ENCODE data around the gene RTN4RL1. TPM values are rescaled to one million over a fixed set of nuclear protein-coding genes. Genes with fewer than 3 reads are reported as not detected.

Gene RTN4RL1
- total and polyA plus RNA-seq, 2 of the 4 experiments (the other 2 are of a cell fraction): under 0.01 to 0.03 TPM

- Histone ChIP-seq H2AK9ac (replicated peaks; ENCODE audit: low read depth, low read length, poor library complexity) (peak overlapping the region; percentile 98), H4K5ac (ENCODE audit: low read depth, low read length) (peak overlapping the region; percentile 90), H3K4me1 (ENCODE audit: control insufficient read depth, insufficient read depth, low read length) (peaks cover 62% of the 10 kb centered on the region), H3K9ac (ENCODE audit: low read depth, low read length) (peak overlapping the region; percentile 45), H4K20me1 (ENCODE audit: insufficient read depth, low read length) (no peaks in the 10 kb centered on the region), H3K18ac (ENCODE audit: low read depth, low read length) (peak overlapping the region; percentile 93), H3K36me3 (ENCODE audit: control insufficient read depth, insufficient read depth, low read length) (peaks cover 6% of the 10 kb centered on the region), H3K79me1 (ENCODE audit: low read depth in 1 of 2, low read length in 2 of 2) (peaks cover 28 to 63% of the 10 kb centered on the region in 2 experiments), H4K91ac (ENCODE audit: insufficient read depth, low read depth, low read length) (peak overlapping the region; percentile 100), H2BK120ac (ENCODE audit: low read depth, low read length) (peak overlapping the region; percentile 99), H3K9me1 (ENCODE audit: insufficient read depth, low read length) (peaks cover 40% of the 10 kb centered on the region), H3K4me3 (ENCODE audit: insufficient read depth, low read depth, low read length) (no peak overlapping the region), H3K4ac (ENCODE audit: low read depth, low read length) (peak overlapping the region; percentile 100), H2AK5ac (ENCODE audit: low read depth, low read length) (peak overlapping the region; percentile 100), H3K9me3 (ENCODE audit: control insufficient read depth, insufficient read depth, low read length) (no peaks in the 10 kb centered on the region), H2BK20ac (ENCODE audit: low read depth, low read length) (peak overlapping the region; percentile 97), H2BK15ac (ENCODE audit: low read depth, low read length) (peak overlapping the region; percentile 100), H3K23ac (ENCODE audit: low read depth, low read length) (peak overlapping the region; percentile 99), H3K14ac (replicated peaks; ENCODE audit: low read depth, low read length) (peak overlapping the region; percentile 99), H3K27ac (ENCODE audit: insufficient read depth, low read length) (peak overlapping the region; percentile 93), H2AFZ (replicated peaks; ENCODE audit: low read length, poor library complexity) (peak overlapping the region; percentile 87), H4K8ac (ENCODE audit: low read depth in 2 of 2, low read length in 2 of 2) (peak overlapping the region; percentile 90 to 99), H3K56ac (ENCODE audit: extremely low read depth, insufficient read depth, low read length) (peak overlapping the region; percentile 90), H3K4me2 (ENCODE audit: low read depth, low read length) (peak overlapping the region; percentile 12; the same call in 1 of the 2 replicates), H2BK5ac (ENCODE audit: low read depth, low read length, poor library complexity, severe bottlenecking) (peak overlapping the region; percentile 94), H3K27me3 (ENCODE audit: control insufficient read depth, insufficient read depth, low read length) (no peaks in the 10 kb centered on the region)
- dilution Hi-C loops (cut with HindIII; ENCODE audit: low sequenced_read_pairs, unreplicated experiment): no loop called here
- ChIA-PET CTCF (interaction anchor here (1.3 to 1.6 kb wide), 2 partner anchors 16 to 160 kb away, joined by 4 to 5 read pairs; partner anchors contain the start of gene HIC1), POLR2A (ENCODE audit: unreplicated experiment) (no interaction called here)
- in situ Hi-C loops (cut with MboI; ENCODE audit: low sequenced_read_pairs): no loop called here
- DNase-seq: peak; percentile 93
- no TSS peak for BruUV-seq (replicated peaks)
- ATAC-seq (ENCODE audit: low read depth): peak; percentile 68
- intact Hi-C loops (cut with micrococcal nuclease): no loop called here
- 10% methylated on average over 11 of the region's 31 CpGs; no CpG with 5 or more reads in 1 of the 2 experiments for WGBS, 2 experiments (ENCODE audit: extremely low coverage in 2 of 2, insufficient read length in 1 of 2)
- TF ChIP-seq MXI1 (IDR thresholded peaks at IDR 0.05; ENCODE audit: borderline replicate concordance, low read depth, low read length): 0 out of 2 replicates have a peak, but pooled peaks have one; percentile 39
- peak; percentile 12; the same call in 1 of the 2 replicates for TF ChIP-seq RAD21 (IDR thresholded peaks at IDR 0.05; ENCODE audit: low read length)
- TF ChIP-seq SMC3 (IDR thresholded peaks at IDR 0.05; ENCODE audit: low read depth, low read length): no peak; the same call in 1 of the 2 replicates
- TF ChIP-seq NFE2L2 (IDR thresholded peaks at IDR 0.05; ENCODE audit: low read depth, low read length): no peak
- TF ChIP-seq CTCF (conservative IDR thresholded peaks at IDR 0.05; ENCODE audit: low read depth, low read length): 0 out of 2 replicates have a peak, but pooled peaks have one; percentile 12
- TF ChIP-seq USF2 (IDR thresholded peaks at IDR 0.05; ENCODE audit: low read depth, low read length): no peak
- TF ChIP-seq RFX5 (IDR thresholded peaks at IDR 0.05; ENCODE audit: low read depth, low read length): no peak
- TF ChIP-seq POLR2A (IDR thresholded peaks at IDR 0.05; ENCODE audit: low read depth, low read length): peak; percentile 53
- TF ChIP-seq MAFK (IDR thresholded peaks at IDR 0.05; ENCODE audit: low read depth, low read length): no peak
- TF ChIP-seq FOS (IDR thresholded peaks at IDR 0.05; ENCODE audit: low read depth, low read length): peak; percentile 61
- TF ChIP-seq MAZ (IDR thresholded peaks at IDR 0.05; ENCODE audit: borderline replicate concordance, low read depth, low read length): peak; percentile 63; the same call in 1 of the 2 replicates
- TF ChIP-seq BHLHE40 (IDR thresholded peaks at IDR 0.05; ENCODE audit: low read depth, low read length): peak; percentile 57; the same call in 1 of the 2 replicates
- TF ChIP-seq ELK1 (IDR thresholded peaks at IDR 0.05; ENCODE audit: borderline replicate concordance, low read depth, low read length): no peak
These were observed 46.5 kb upstream of the RTN4RL1 start for GRCh38 chr17:2071455-2072281.
